ENCODE measurements around the gene RASSF1. TPM values are rescaled to one million over a fixed set of nuclear protein-coding genes. Genes with fewer than 3 reads are reported as not detected.

Gene RASSF1
- total RNA-seq, 1 donor from 2014 or later = 27.8 TPM

DNA sequence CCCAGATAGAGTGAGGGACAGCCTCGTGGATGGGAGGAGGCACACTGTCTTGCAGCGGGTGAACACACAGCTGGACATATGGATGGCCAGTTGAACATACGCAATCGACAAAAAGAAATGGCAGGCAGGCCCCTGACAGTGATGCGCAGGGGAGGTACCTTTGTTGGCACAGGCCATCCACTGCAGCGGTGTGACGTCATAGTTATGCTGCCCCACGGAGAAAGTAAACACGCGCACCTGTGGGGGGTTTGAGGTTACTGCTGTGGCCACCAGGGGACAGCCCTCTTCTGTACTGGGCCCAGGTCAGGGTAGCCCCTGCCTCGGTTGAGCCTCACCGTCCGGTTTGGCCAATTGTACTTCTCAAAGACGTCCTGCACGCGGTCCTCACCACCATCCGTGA lies 38.1 kb upstream of the RASSF1 start:
- peaks cover 16% of the 10 kb centered on the region for H3K4me1 Mint-ChIP-seq (ENCODE audit: low read depth, unreplicated experiment)
- H3K27me3 Mint-ChIP-seq (ENCODE audit: unreplicated experiment) = peaks cover 5% of the 10 kb centered on the region
- no peak overlapping the region for H3K27ac Mint-ChIP-seq (ENCODE audit: unreplicated experiment)
- TF ChIP-seq, protein P1, sequence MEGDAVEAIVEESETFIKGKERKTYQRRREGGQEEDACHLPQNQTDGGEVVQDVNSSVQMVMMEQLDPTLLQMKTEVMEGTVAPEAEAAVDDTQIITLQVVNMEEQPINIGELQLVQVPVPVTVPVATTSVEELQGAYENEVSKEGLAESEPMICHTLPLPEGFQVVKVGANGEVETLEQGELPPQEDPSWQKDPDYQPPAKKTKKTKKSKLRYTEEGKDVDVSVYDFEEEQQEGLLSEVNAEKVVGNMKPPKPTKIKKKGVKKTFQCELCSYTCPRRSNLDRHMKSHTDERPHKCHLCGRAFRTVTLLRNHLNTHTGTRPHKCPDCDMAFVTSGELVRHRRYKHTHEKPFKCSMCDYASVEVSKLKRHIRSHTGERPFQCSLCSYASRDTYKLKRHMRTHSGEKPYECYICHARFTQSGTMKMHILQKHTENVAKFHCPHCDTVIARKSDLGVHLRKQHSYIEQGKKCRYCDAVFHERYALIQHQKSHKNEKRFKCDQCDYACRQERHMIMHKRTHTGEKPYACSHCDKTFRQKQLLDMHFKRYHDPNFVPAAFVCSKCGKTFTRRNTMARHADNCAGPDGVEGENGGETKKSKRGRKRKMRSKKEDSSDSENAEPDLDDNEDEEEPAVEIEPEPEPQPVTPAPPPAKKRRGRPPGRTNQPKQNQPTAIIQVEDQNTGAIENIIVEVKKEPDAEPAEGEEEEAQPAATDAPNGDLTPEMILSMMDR (IDR thresholded peaks at IDR 0.05; ENCODE audit: partially characterized antibody, unreplicated experiment) = no peak
- peaks cover 5% of the 10 kb centered on the region for H3K9me3 Mint-ChIP-seq (ENCODE audit: unreplicated experiment)
- no peak for DNase-seq
- no peaks in the 10 kb centered on the region for H3K36me3 Mint-ChIP-seq (ENCODE audit: unreplicated experiment)
- H3K4me3 Mint-ChIP-seq (ENCODE audit: unreplicated experiment) = no peak overlapping the region

DNA sequence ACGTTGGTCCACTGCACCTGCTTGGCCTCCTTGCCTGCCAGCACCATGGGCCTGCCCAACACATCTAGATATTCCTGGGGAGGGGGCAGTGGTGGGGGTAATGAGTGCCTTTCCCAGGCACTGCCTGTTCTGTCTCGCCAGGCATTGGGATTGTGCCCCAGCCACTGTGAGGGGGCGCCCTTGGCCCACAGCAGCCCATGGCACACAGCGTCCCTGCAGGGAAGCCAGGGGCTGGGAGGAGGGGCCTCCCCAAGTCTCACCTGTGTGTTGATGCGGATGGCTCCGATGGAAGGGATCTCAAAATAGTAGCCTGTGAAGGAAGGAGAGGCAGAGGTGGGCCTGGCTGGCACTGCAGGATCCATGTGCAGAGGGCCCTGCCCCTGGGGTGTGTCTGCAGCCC lies 37.4 kb upstream of the RASSF1 start:
- Mint-ChIP-seq H3K36me3 (ENCODE audit: unreplicated experiment) (no peaks in the 10 kb centered on the region), H3K27ac (ENCODE audit: unreplicated experiment) (no peak overlapping the region), H3K9me3 (ENCODE audit: unreplicated experiment) (peaks cover 4% of the 10 kb centered on the region), H3K27me3 (ENCODE audit: unreplicated experiment) (peaks cover 3% of the 10 kb centered on the region), H3K4me3 (ENCODE audit: unreplicated experiment) (no peak overlapping the region), H3K4me1 (ENCODE audit: low read depth, unreplicated experiment) (peaks cover 16% of the 10 kb centered on the region)
- TF ChIP-seq, protein P1 (IDR thresholded peaks at IDR 0.05; ENCODE audit: partially characterized antibody, unreplicated experiment) = no peak
- no peak for DNase-seq

GRCh38 chr3:50375258-50375931 lies 34.8 kb upstream of the RASSF1 start:
- Mint-ChIP-seq H3K4me3 (ENCODE audit: unreplicated experiment) (no peak overlapping the region), H3K36me3 (ENCODE audit: unreplicated experiment) (no peaks in the 10 kb centered on the region), H3K4me1 (ENCODE audit: low read depth, unreplicated experiment) (peaks cover 9% of the 10 kb centered on the region), H3K27ac (ENCODE audit: unreplicated experiment) (no peak overlapping the region), H3K27me3 (ENCODE audit: unreplicated experiment) (peaks cover 8% of the 10 kb centered on the region), H3K9me3 (ENCODE audit: unreplicated experiment) (peaks cover 6% of the 10 kb centered on the region)
- TF ChIP-seq, protein P1 (IDR thresholded peaks at IDR 0.05; ENCODE audit: partially characterized antibody, unreplicated experiment) = no peak
- DNase-seq = no peak

GRCh38 chr3:50374363-50375257 lies 34.0 kb upstream of the RASSF1 start:
- peaks cover 4% of the 10 kb centered on the region for H3K27me3 Mint-ChIP-seq (ENCODE audit: unreplicated experiment)
- DNase-seq = no peak
- TF ChIP-seq, protein P1 (IDR thresholded peaks at IDR 0.05; ENCODE audit: partially characterized antibody, unreplicated experiment) = peak; percentile 15

More at GRCh38 chr3:50374363-50375257, 34.0 kb upstream of the RASSF1 start:
- Mint-ChIP-seq H3K27ac (ENCODE audit: unreplicated experiment) (no peak overlapping the region), H3K4me3 (ENCODE audit: unreplicated experiment) (no peak overlapping the region), H3K4me1 (ENCODE audit: low read depth, unreplicated experiment) (peaks cover 7% of the 10 kb centered on the region), H3K9me3 (ENCODE audit: unreplicated experiment) (peaks cover 5% of the 10 kb centered on the region), H3K36me3 (ENCODE audit: unreplicated experiment) (no peaks in the 10 kb centered on the region)
